Suprapubic skin (tissue), 4 donors: ENCODE data around the gene ATP5IF1. TPM values are rescaled to one million over a fixed set of nuclear protein-coding genes. Genes with fewer than 3 reads are reported as not detected.

Experiments used
- DNase-seq, 2 donors: peaks; one replicate each; pipeline ENCODE4 v3.0.0-alpha.2; 2019; ENCODE audit warnings: low spot score in 2 of 2
- H3K27ac ChIP-seq: fragments of 200-600 bp; sonication (generic); one replicate; pipeline ENCODE4 v1.5.1; 2019
- H3K27me3 ChIP-seq: fragments of 200-600 bp; sonication (generic); one replicate; pipeline ENCODE4 v1.5.1; 2019
- H3K36me3 ChIP-seq: fragments of 200-600 bp; sonication (generic); one replicate; pipeline ENCODE4 v1.5.1; 2019
- H3K4me1 ChIP-seq: fragments of 200-600 bp; sonication (generic); one replicate; pipeline ENCODE4 v1.5.1; 2019
- H3K4me3 ChIP-seq: fragments of 200-600 bp; sonication (generic); one replicate; pipeline ENCODE4 v1.5.1; 2019; ENCODE audit warnings: mild to moderate bottlenecking
- H3K9me3 ChIP-seq: fragments of 200-600 bp; sonication (generic); one replicate; pipeline ENCODE4 v1.5.1; 2019
- CTCF ChIP-seq, 2 donors: fragments of 200-600 bp in 1 of 2; fragments of 450-650 bp in 1 of 2; sonication (generic) in 1 of 2; IDR thresholded peaks; one replicate each; pipeline ENCODE4 v1.5.1; 2016 to 2019; ENCODE audit warnings: antibody characterized with exemption in 2 of 2, mild to moderate bottlenecking in 1 of 2, moderate library complexity in 1 of 2
- EP300 ChIP-seq: sonication (generic); formaldehyde crosslinking; IDR thresholded peaks from one replicate; pipeline ENCODE4 v1.6.1; 2017; ENCODE audit warnings: antibody characterized with exemption
- POLR2A ChIP-seq, 2 donors: fragments of 450-650 bp; IDR thresholded peaks; one replicate each; pipeline ENCODE4 v1.6.1; 2017; ENCODE audit warnings: antibody characterized with exemption in 2 of 2, mild to moderate bottlenecking in 2 of 2, moderate library complexity in 2 of 2
- POLR2AphosphoS5 ChIP-seq, 3 donors: sonication (generic); formaldehyde crosslinking; IDR thresholded peaks; one replicate each; pipeline ENCODE4 v1.6.1; 2017; ENCODE audit warnings: antibody characterized with exemption in 3 of 3
- WGBS: methylation state at CpG from one replicate; pipeline ENCODE4 v1.1.5; 2018; 5-methylcytosine and 5-hydroxymethylcytosine counted together
- total RNA-seq, 4 donors: library from RNA; depleted of rRNA; stranded (reverse); fragments of >200 nt; gene quantifications; one replicate each; pipeline ENCODE4 v1.1.0, GENCODE V29; 2016

Gene ATP5IF1
- total RNA-seq, 4 donors from 2014 or later: 195 to 277 (median 229) TPM

GRCh38 chr1:28213315-28213714, 22.6 kb upstream of the ATP5IF1 start:
- Histone ChIP-seq H3K36me3 (peaks cover 52% of the 10 kb centered on the region), H3K4me1 (no peaks in the 10 kb centered on the region), H3K9me3 (no peaks in the 10 kb centered on the region), H3K27ac (no peak overlapping the region), H3K4me3 (no peak overlapping the region), H3K27me3 (no peaks in the 10 kb centered on the region)
- 47% methylated on average over 2 of the region's 2 CpGs for WGBS
- no peak for DNase-seq
- TF ChIP-seq POLR2A (IDR thresholded peaks at IDR 0.05) (no peak), CTCF (IDR thresholded peaks at IDR 0.05) (no peak), EP300 (no peak), POLR2AphosphoS5 (IDR thresholded peaks at IDR 0.05) (no peak)

GRCh38 chr1:28229089-28229488, 6.8 kb upstream of the ATP5IF1 start:
- no peak overlapping the region for H3K4me3 ChIP-seq
- H3K9me3 ChIP-seq: no peaks in the 10 kb centered on the region
- TF ChIP-seq EP300 (no peak), POLR2AphosphoS5 (IDR thresholded peaks at IDR 0.05) (no peak), POLR2A (IDR thresholded peaks at IDR 0.05) (no peak), CTCF (IDR thresholded peaks at IDR 0.05) (no peak)
- H3K27me3 ChIP-seq: no peaks in the 10 kb centered on the region
- peaks cover 52% of the 10 kb centered on the region for H3K36me3 ChIP-seq
- H3K4me1 ChIP-seq: peaks cover 28% of the 10 kb centered on the region
- no peak overlapping the region for H3K27ac ChIP-seq
- no peak for DNase-seq

GRCh38 chr1:28229996-28230395, 5.9 kb upstream of the ATP5IF1 start:
- H3K4me1 ChIP-seq: peaks cover 29% of the 10 kb centered on the region
- WGBS: 80% methylated on average over 2 of the region's 2 CpGs
- H3K27me3 ChIP-seq: no peaks in the 10 kb centered on the region
- no peak overlapping the region for H3K27ac ChIP-seq
- H3K36me3 ChIP-seq: peaks cover 42% of the 10 kb centered on the region
- H3K4me3 ChIP-seq: no peak overlapping the region
- DNase-seq: no peak
- no peaks in the 10 kb centered on the region for H3K9me3 ChIP-seq
- no peak for TF ChIP-seq CTCF (IDR thresholded peaks at IDR 0.05)
- TF ChIP-seq POLR2AphosphoS5 (IDR thresholded peaks at IDR 0.05): no peak
- no peak for TF ChIP-seq EP300
- no peak for TF ChIP-seq POLR2A (IDR thresholded peaks at IDR 0.05)

GRCh38 chr1:28232558-28233263, 3.2 kb upstream of the ATP5IF1 start, which contains the start of gene DNAJC8:
DNAJC8 (minus strand) TSS chr1:28233029; CDS start chr1:28232998, 31 bp downstream.
- peak; percentile 37 to 75 (median 57) for TF ChIP-seq POLR2AphosphoS5 (IDR thresholded peaks at IDR 0.05)
- no peak for TF ChIP-seq EP300
- peak; percentile 54 to 82 for TF ChIP-seq POLR2A (IDR thresholded peaks at IDR 0.05)

GRCh38 chr1:28233264-28233606, 2.7 kb upstream of the ATP5IF1 start:
- TF ChIP-seq POLR2A (IDR thresholded peaks at IDR 0.05) (no peak), POLR2AphosphoS5 (IDR thresholded peaks at IDR 0.05) (no peak), EP300 (no peak), CTCF (IDR thresholded peaks at IDR 0.05) (no peak)
- no peaks in the 10 kb centered on the region for H3K9me3 ChIP-seq
- peaks cover 15% of the 10 kb centered on the region for H3K36me3 ChIP-seq
- H3K4me1 ChIP-seq: peaks cover 54% of the 10 kb centered on the region
- H3K27me3 ChIP-seq: no peaks in the 10 kb centered on the region
- no peak for DNase-seq
- H3K27ac ChIP-seq: no peak overlapping the region
- WGBS: 59% methylated on average over 14 of the region's 14 CpGs
- peak overlapping the region; percentile 87 for H3K4me3 ChIP-seq

More at GRCh38 chr1:28232558-28233263, 3.2 kb upstream of the ATP5IF1 start, which contains the start of gene DNAJC8:
- H3K27me3 ChIP-seq: no peaks in the 10 kb centered on the region
- peaks cover 20% of the 10 kb centered on the region for H3K36me3 ChIP-seq
- WGBS: under 1% methylated on average over 18 of the region's 40 CpGs
- peaks cover 49% of the 10 kb centered on the region for H3K4me1 ChIP-seq
- H3K27ac ChIP-seq: peak within 1 kb of the TSS; percentile 88
- DNase-seq: peak; percentile 99
- H3K9me3 ChIP-seq: no peaks in the 10 kb centered on the region
- H3K4me3 ChIP-seq: peak within 1 kb of the TSS; percentile 87
